Measurements from ENCODE around the gene USP32.

The USP32 gene

GRCh38 chr17:60160829-60161501, 231.0 kb downstream of the USP32 start:
- H3K4me3 ChIP-seq (ENCODE audit: control insufficient read depth, low read depth, low read length): no peak overlapping the region
- TF ChIP-seq CTCF (conservative IDR thresholded peaks at IDR 0.05; ENCODE audit: control insufficient read depth, insufficient read depth, low read depth, low read length): no peak
- DNase-seq (ENCODE audit: low read depth): no peak

GRCh38 chr17:60159479-60159866, 232.5 kb downstream of the USP32 start:
- TF ChIP-seq CTCF (conservative IDR thresholded peaks at IDR 0.05; ENCODE audit: control insufficient read depth, insufficient read depth, low read depth, low read length): no peak
- no peak overlapping the region for H3K4me3 ChIP-seq (ENCODE audit: control insufficient read depth, low read depth, low read length)
- DNase-seq (ENCODE audit: low read depth): no peak

GRCh38 chr17:60158751-60159478, 233.0 kb downstream of the USP32 start:
- no peak overlapping the region for H3K4me3 ChIP-seq (ENCODE audit: control insufficient read depth, low read depth, low read length)
- DNase-seq (ENCODE audit: low read depth): no peak
- TF ChIP-seq CTCF (conservative IDR thresholded peaks at IDR 0.05; ENCODE audit: control insufficient read depth, insufficient read depth, low read depth, low read length): no peak

- no peak overlapping the region for H3K4me3 ChIP-seq (ENCODE audit: control insufficient read depth, low read depth, low read length)
- DNase-seq (ENCODE audit: low read depth): no peak
- TF ChIP-seq CTCF (conservative IDR thresholded peaks at IDR 0.05; ENCODE audit: control insufficient read depth, insufficient read depth, low read depth, low read length): no peak
These were observed 234.4 kb downstream of the USP32 start for GRCh38 chr17:60157487-60158040.

GRCh38 chr17:60156746-60157145, 235.2 kb downstream of the USP32 start:
- no peak for DNase-seq (ENCODE audit: low read depth)
- TF ChIP-seq CTCF (conservative IDR thresholded peaks at IDR 0.05; ENCODE audit: control insufficient read depth, insufficient read depth, low read depth, low read length): no peak
- no peak overlapping the region for H3K4me3 ChIP-seq (ENCODE audit: control insufficient read depth, low read depth, low read length)

GRCh38 chr17:60155815-60156214, 236.1 kb downstream of the USP32 start:
- TF ChIP-seq CTCF (conservative IDR thresholded peaks at IDR 0.05; ENCODE audit: control insufficient read depth, insufficient read depth, low read depth, low read length): no peak
- H3K4me3 ChIP-seq (ENCODE audit: control insufficient read depth, low read depth, low read length): no peak overlapping the region

More at GRCh38 chr17:60155815-60156214, 236.1 kb downstream of the USP32 start:
- no peak for DNase-seq (ENCODE audit: low read depth)
